Measurements from ENCODE around the gene OR12D2. TPM values are rescaled to one million over a fixed set of nuclear protein-coding genes. Genes with fewer than 3 reads are reported as not detected.
"Not testable (repeated sequence)": the region's sequence is repeated elsewhere in the genome, so short reads cannot be mapped to it uniquely, and the experiment has no call there.

The OR12D2 gene, protein sequence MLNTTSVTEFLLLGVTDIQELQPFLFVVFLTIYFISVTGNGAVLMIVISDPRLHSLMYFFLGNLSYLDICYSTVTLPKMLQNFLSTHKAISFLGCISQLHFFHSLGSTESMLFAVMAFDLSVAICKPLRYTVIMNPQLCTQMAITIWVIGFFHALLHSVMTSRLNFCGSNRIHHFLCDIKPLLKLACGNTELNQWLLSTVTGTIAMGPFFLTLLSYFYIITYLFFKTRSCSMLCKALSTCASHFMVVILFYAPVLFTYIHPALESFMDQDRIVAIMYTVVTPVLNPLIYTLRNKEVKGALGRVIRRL
- not detected for total RNA-seq

DNA sequence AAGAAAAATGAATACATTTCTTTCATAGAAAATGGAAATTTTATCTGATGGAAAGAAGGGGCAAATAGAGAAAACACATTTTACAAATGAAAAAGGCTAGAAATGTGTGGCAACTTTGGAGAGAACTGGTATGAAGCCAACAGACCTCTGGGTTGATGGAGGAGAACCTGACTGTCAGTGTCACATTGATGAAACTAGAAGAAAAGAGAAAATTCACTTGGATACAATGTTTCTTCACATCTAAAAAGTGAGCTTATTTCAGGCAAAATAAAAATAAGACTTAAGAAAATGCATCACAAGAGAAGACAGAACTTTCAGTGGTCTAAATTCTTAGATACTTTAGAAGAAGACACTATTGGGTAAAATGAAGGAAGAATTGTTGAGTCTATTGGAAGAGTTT, at the start of gene OR12D2:
Gene OR12D2, plus strand, starts transcription at position 301 of the 400 bp plus-strand sequence. CDS start 1,069 bp downstream, outside the sequence.
- CTCF ChIA-PET = no interaction called here
- Mint-ChIP-seq H3K27me3 (ENCODE audit: low read depth) (peaks cover 18% of the 10 kb centered on the region), H3K4me3 (no peak within 1 kb of the TSS), H3K9me3 (ENCODE audit: insufficient read depth) (no peaks in the 10 kb centered on the region), H3K36me3 (ENCODE audit: low read depth) (no peaks in the 10 kb centered on the region), H3K4me1 (ENCODE audit: low read depth) (no peaks in the 10 kb centered on the region), H3K27ac (no peak within 1 kb of the TSS)
- DNase-seq (no peak), ATAC-seq (no peak)
- POLR2A ChIA-PET = no interaction called here

DNA sequence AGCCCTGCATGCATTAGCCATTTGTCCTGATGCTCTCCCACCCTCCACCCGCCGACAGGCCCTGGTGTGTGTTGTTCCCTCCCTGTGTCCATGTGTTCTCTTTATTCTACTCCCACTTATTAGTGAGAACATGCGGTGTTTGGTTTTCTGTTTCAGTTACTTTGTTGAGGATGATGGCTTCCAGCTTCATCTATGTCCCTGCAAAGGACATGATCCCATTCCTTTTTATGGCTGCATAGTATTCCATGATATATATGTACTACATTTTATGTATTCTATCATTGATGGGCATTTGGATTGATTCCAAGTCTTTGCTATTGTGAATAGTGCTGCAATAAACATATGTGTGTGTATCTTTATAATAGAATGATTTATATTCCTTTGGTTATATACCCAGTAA, 46.1 kb upstream of the OR12D2 start:
- POLR2A ChIA-PET = interaction anchor here (0.5 kb wide), 1 partner anchor 123 kb away, joined by 3 read pairs; no protein-coding TSS in a partner anchor
- H3K36me3 Mint-ChIP-seq (ENCODE audit: low read depth); H3K9me3 Mint-ChIP-seq (ENCODE audit: insufficient read depth); CTCF ChIA-PET; H3K4me3 Mint-ChIP-seq; DNase-seq; H3K4me1 Mint-ChIP-seq (ENCODE audit: low read depth); ATAC-seq; H3K27ac Mint-ChIP-seq: not testable (repeated sequence)
- peaks cover 14% of the 10 kb centered on the region for H3K27me3 Mint-ChIP-seq (ENCODE audit: low read depth)

DNA sequence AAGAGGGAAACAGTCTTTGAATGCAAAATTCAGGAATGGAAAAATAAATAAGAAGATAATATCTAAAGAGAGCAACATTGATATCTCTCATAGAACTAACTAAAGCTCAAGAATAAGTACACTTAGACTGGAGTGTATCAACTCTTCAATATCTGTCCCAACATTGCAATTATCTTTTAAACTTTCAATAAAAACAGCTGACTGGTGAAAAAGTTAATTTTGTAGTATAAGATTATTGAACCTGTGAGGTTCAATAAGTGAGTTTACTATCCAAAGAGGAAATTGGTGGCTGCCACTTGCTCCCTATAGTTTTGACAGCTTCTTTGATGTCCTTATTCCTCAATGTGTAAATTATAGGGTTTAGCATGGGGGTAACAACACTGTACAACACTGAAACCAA, 40.5 kb upstream of the OR12D2 start:
- no peak for DNase-seq
- no peak overlapping the region for H3K4me3 Mint-ChIP-seq
- peaks cover 17% of the 10 kb centered on the region for H3K27me3 Mint-ChIP-seq (ENCODE audit: low read depth)
- H3K4me1 Mint-ChIP-seq (ENCODE audit: low read depth) = no peaks in the 10 kb centered on the region
- ChIA-PET CTCF (no interaction called here), POLR2A (no interaction called here)
- H3K9me3 Mint-ChIP-seq (ENCODE audit: insufficient read depth) = no peaks in the 10 kb centered on the region
- no peak for ATAC-seq
- H3K27ac Mint-ChIP-seq = no peak overlapping the region
- H3K36me3 Mint-ChIP-seq (ENCODE audit: low read depth) = no peaks in the 10 kb centered on the region

DNA sequence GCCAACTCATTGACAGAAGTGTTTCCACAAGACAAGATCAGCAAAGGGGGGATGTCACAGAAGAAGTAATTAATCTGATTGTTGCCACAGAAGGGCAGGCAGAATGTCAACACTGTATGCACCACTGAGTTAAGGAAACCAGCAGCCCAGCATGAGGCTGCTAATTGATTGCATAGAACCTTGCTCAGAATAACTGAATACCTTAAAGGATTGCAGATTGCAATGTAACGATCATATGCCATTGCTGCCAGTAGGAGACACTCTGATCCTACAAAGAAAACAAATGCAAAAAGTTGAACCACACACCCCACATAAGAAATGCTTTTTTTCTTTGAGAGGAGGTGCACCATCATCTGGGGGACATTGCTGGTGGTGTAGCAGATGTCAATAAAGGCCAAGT, 39.8 kb upstream of the OR12D2 start:
- CTCF ChIA-PET = no interaction called here
- DNase-seq (no peak), ATAC-seq (no peak)
- Mint-ChIP-seq H3K27ac (no peak overlapping the region), H3K4me1 (ENCODE audit: low read depth) (no peaks in the 10 kb centered on the region), H3K4me3 (no peak overlapping the region), H3K36me3 (ENCODE audit: low read depth) (no peaks in the 10 kb centered on the region), H3K9me3 (ENCODE audit: insufficient read depth) (no peaks in the 10 kb centered on the region), H3K27me3 (ENCODE audit: low read depth) (peaks cover 15% of the 10 kb centered on the region)
- POLR2A ChIA-PET = no interaction called here

DNA sequence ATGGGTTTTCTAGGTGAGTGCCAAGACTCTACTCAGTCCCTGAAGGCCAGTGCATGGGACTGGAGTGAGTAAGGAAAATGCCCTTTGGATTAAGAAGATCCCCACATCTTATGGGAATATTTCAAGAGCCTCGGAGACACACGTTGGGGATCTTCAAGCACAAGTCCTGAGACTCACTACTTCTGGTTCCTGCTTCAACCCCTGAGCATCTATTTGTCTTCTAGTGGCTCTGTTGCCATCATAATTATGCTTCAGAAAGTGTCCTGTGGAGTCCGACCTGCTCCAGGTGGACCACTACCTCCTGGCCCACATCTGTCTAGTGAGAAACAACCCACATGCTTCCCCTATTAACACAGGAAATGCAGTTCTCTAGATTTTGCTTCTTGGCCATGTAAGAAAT, 26.7 kb upstream of the OR12D2 start, which contains the start of gene OR5V1:
Gene OR5V1, minus strand, starts transcription at position 101 of the 400 bp plus-strand sequence. CDS start 12,670 bp downstream, outside the sequence.
- Mint-ChIP-seq H3K36me3 (ENCODE audit: low read depth) (no peaks in the 10 kb centered on the region), H3K9me3 (ENCODE audit: insufficient read depth) (no peaks in the 10 kb centered on the region), H3K4me1 (ENCODE audit: low read depth) (no peaks in the 10 kb centered on the region), H3K4me3 (no peak within 1 kb of the TSS), H3K27me3 (ENCODE audit: low read depth) (peaks cover 13% of the 10 kb centered on the region), H3K27ac (no peak within 1 kb of the TSS)
- no peak for ATAC-seq
- ChIA-PET CTCF (no interaction called here), POLR2A (no interaction called here)
- DNase-seq = no peak

DNA sequence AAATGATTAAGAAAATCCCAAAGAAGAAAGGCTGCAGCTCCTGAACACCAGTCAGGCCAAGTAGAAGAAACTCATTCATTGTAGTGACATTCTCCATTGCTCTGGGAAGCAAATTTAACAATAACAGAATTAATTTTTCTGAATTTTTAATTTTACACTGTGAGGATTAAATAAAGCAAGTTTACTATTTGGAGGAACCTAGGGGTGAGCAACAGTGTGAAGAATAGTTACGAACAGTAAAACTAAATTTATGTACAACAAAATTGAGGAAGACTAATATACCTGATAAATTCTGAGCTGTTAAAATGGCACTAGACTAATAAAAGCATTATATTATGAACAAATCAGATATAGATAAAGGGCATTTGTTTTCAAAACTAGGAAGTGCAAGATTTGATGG, 20.2 kb upstream of the OR12D2 start, which contains the start of gene OR12D3:
Gene OR12D3, minus strand, starts transcription at position 101 of the 400 bp plus-strand sequence. Its CDS starts 4 bp downstream, at position 97.
- ChIA-PET CTCF (interaction anchor here (1.4 to 1.8 kb wide), 2 partner anchors 8 to 275 kb away, joined by 4 to 5 read pairs; no protein-coding TSS in a partner anchor), POLR2A (interaction anchor here (0.6 kb wide), 1 partner anchor 1369 kb away, joined by 4 read pairs; no protein-coding TSS in a partner anchor)
- Mint-ChIP-seq H3K4me1 (ENCODE audit: low read depth) (no peaks in the 10 kb centered on the region), H3K9me3 (ENCODE audit: insufficient read depth) (no peaks in the 10 kb centered on the region), H3K4me3 (no peak within 1 kb of the TSS), H3K27ac (no peak within 1 kb of the TSS), H3K27me3 (ENCODE audit: low read depth) (peaks cover 2% of the 10 kb centered on the region), H3K36me3 (ENCODE audit: low read depth) (no peaks in the 10 kb centered on the region)
- ATAC-seq (no peak), DNase-seq (no peak)

DNA sequence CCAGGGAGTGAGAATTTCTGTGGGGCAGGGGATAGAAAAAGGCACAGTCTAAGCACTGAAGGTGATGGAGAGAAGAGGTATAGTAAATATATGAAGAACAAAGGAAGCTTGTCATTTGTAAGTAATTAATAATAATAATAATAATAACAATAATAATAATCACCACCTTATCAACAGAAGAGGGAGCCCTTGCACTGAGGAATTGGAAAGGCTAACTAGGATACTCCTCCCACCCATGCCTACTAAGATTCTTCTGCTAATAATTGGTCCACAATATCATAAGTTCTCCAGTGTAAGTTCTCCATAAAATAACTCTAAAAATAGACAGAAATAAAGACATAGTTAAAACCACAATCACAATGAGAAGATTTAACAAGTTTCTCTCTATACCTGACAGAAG, 19.4 kb upstream of the OR12D2 start:
- CTCF ChIA-PET = interaction anchor here (1.8 kb wide), 1 partner anchor 9 kb away, joined by 4 read pairs; no protein-coding TSS in a partner anchor
- H3K27ac Mint-ChIP-seq = no peak overlapping the region
- H3K4me1 Mint-ChIP-seq (ENCODE audit: low read depth) = no peaks in the 10 kb centered on the region
- ATAC-seq = no peak
- no peak for DNase-seq
- H3K36me3 Mint-ChIP-seq (ENCODE audit: low read depth) = no peaks in the 10 kb centered on the region
- H3K4me3 Mint-ChIP-seq = no peak overlapping the region
- peaks cover 3% of the 10 kb centered on the region for H3K27me3 Mint-ChIP-seq (ENCODE audit: low read depth)
- H3K9me3 Mint-ChIP-seq (ENCODE audit: insufficient read depth) = no peaks in the 10 kb centered on the region
- POLR2A ChIA-PET = no interaction called here

DNA sequence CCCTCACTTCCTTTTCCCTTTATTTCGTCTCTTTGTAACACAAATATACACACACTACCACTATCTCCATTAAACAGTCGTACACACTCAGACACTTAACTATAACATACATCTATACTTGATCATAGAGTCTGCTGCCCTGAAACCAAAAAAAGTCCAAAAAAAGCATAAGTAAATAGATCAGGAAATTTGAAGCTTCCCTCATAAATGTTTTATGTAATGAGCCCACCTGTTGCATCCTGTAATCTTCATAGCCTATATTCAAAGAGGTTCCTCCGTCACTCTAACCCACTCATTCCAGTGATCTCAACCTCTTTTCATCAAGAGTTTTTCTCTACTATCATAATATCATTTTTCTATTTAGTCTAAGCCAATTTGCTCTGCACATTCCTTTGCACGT, 6.9 kb upstream of the OR12D2 start:
- Mint-ChIP-seq H3K27me3 (ENCODE audit: low read depth) (peaks cover 7% of the 10 kb centered on the region), H3K4me1 (ENCODE audit: low read depth) (no peaks in the 10 kb centered on the region), H3K4me3 (no peak overlapping the region), H3K9me3 (ENCODE audit: insufficient read depth) (no peaks in the 10 kb centered on the region), H3K36me3 (ENCODE audit: low read depth) (no peaks in the 10 kb centered on the region), H3K27ac (no peak overlapping the region)
- DNase-seq (no peak), ATAC-seq (no peak)
- CTCF ChIA-PET = no interaction called here
- POLR2A ChIA-PET = no interaction called here

DNA sequence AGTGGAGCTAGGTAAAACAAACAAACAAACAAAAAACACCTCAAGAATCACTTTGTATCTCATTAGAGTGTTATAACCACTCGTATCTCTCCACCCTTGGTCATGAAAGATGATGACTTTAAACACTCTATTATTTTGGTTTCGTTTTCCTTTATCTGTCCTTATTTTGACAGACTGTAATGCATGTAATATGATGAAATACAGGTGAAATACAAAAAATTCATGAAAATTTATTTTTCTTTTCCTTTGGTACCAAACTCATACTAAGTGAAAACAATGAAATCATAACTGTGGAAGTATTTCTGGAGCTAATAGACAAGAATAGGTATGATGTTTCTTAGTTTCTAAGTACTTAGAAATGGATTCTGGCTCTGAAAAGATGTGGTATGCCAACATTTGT, 4.1 kb downstream of the OR12D2 start:
- DNase-seq (no peak), ATAC-seq (no peak)
- Mint-ChIP-seq H3K9me3 (ENCODE audit: insufficient read depth) (no peaks in the 10 kb centered on the region), H3K27ac (no peak overlapping the region), H3K27me3 (ENCODE audit: low read depth) (peaks cover 23% of the 10 kb centered on the region), H3K4me3 (no peak overlapping the region), H3K4me1 (ENCODE audit: low read depth) (no peaks in the 10 kb centered on the region), H3K36me3 (ENCODE audit: low read depth) (no peaks in the 10 kb centered on the region)
- CTCF ChIA-PET = no interaction called here
- POLR2A ChIA-PET = no interaction called here

DNA sequence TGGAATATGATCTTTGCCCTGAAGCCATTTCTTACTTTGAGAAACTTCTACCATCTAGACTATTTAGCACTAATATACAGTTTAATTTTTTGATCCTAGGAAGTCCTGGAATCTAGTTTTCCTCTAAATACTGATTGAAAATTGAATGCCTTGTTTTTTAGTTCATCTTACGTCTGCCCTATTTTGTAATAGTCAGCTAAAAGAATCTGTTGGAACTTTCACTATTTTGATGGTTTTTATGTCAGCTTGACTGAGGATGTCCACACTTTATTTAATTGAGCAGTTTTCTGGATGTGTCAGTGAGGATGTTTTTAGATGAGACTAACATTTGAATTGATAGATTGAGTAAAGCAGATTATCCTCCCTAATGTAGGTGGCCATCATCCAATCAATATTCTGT, 8.4 kb downstream of the OR12D2 start:
- Mint-ChIP-seq H3K27me3 (ENCODE audit: low read depth) (peaks cover 16% of the 10 kb centered on the region), H3K27ac (no peak overlapping the region), H3K9me3 (ENCODE audit: insufficient read depth) (no peaks in the 10 kb centered on the region), H3K4me1 (ENCODE audit: low read depth) (no peaks in the 10 kb centered on the region), H3K4me3 (no peak overlapping the region), H3K36me3 (ENCODE audit: low read depth) (no peaks in the 10 kb centered on the region)
- DNase-seq (no peak), ATAC-seq (no peak)
- ChIA-PET CTCF (no interaction called here), POLR2A (no interaction called here)

DNA sequence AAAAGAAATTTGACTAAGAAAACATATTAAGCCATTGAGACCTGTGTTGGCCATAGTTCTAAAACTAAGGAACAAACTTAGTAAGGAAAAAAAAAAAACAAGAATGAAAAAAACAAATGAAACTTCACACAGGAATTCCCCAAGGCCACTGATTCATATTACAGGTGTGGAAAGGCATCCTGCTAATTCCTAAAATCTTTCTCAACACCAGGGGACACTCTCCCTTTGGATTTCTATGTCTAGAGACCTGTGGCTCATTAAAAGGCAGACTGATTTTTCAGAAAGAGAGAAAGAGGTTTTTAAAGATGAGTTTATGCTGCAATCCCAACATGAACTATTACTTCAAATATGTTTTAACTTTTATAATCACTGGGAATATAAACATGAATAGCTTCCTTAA, 19.2 kb downstream of the OR12D2 start, which contains the start of gene OR12D1:
Gene OR12D1, plus strand, starts transcription at position 341 of the 400 bp plus-strand sequence.
- Mint-ChIP-seq H3K36me3 (ENCODE audit: low read depth) (no peaks in the 10 kb centered on the region), H3K4me3 (no peak within 1 kb of the TSS), H3K4me1 (ENCODE audit: low read depth) (no peaks in the 10 kb centered on the region), H3K27me3 (ENCODE audit: low read depth) (peaks cover 32% of the 10 kb centered on the region), H3K27ac (no peak within 1 kb of the TSS), H3K9me3 (ENCODE audit: insufficient read depth) (peaks cover 5% of the 10 kb centered on the region)
- POLR2A ChIA-PET = no interaction called here
- CTCF ChIA-PET = no interaction called here
- ATAC-seq = no peak
- DNase-seq = no peak

DNA sequence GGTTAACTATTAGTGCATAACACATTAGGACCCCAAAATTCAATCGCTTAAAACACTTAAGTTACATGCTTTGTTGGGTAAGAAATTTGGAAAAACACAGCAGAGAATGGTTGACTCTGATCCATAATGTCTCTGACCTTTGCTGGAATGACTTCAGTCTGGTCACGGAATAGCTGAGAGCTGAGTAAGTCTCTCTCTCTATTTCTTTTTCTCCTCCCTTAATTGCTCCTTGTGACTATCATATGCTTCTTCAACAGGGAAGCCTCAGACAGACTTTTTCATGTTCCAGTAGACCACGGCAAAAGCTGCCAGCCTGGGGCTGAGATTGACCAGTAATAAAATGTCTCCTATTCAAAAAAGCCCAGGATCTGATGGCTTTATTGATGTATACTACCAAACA, 24.1 kb downstream of the OR12D2 start:
- Mint-ChIP-seq H3K4me3 (no peak overlapping the region), H3K27ac (no peak overlapping the region), H3K36me3 (ENCODE audit: low read depth) (no peaks in the 10 kb centered on the region), H3K9me3 (ENCODE audit: insufficient read depth) (no peaks in the 10 kb centered on the region), H3K4me1 (ENCODE audit: low read depth) (no peaks in the 10 kb centered on the region), H3K27me3 (ENCODE audit: low read depth) (peaks cover 20% of the 10 kb centered on the region)
- ChIA-PET CTCF (no interaction called here), POLR2A (no interaction called here)
- DNase-seq = no peak
- no peak for ATAC-seq

DNA sequence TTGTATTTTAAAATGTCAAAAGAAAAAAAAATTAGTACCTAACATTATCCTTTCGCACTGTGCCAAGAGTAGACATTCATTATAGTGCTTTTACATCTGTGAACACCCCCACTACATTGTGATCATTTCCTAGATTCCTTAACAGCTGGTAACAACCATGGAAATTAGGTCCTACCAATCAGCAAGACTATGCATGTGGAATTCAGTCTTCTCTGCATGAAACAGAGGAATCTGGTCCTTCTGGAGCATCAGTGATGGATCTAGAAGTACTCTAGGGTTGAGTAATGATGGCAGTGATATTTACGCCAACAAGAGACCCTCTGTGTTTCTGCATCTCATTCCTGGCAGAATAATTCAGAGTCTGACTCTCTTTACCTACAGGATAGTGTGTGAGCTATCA, 28.7 kb downstream of the OR12D2 start:
- Mint-ChIP-seq H3K27me3 (ENCODE audit: low read depth) (peaks cover 11% of the 10 kb centered on the region), H3K9me3 (ENCODE audit: insufficient read depth) (no peaks in the 10 kb centered on the region), H3K4me1 (ENCODE audit: low read depth) (no peaks in the 10 kb centered on the region), H3K36me3 (ENCODE audit: low read depth) (no peaks in the 10 kb centered on the region), H3K4me3 (no peak overlapping the region), H3K27ac (no peak overlapping the region)
- CTCF ChIA-PET = no interaction called here
- ATAC-seq = no peak
- DNase-seq = no peak
- POLR2A ChIA-PET = no interaction called here

Data from activated CD8-positive, alpha-beta T cell treated with anti-CD3 and anti-CD28 coated beads, Interleukin-2, amount 10 ng/mL, durations not matched to agents 7 days and 5 days (primary cell).